Colonic mucosa (tissue), 4 donors: Measurements from ENCODE around the gene SMS. TPM values are rescaled to one million over a fixed set of nuclear protein-coding genes. Genes with fewer than 3 reads are reported as not detected.

ENCODE experiments used
- DNase-seq: peaks from one replicate; pipeline ENCODE4 v3.0.0-alpha.2; 2020
- H3K27ac ChIP-seq: fragments of 200-600 bp; one replicate; pipeline ENCODE4 v1.8.0; 2021
- H3K27me3 ChIP-seq: fragments of 200-600 bp; one replicate; pipeline ENCODE4 v1.8.0; 2021
- H3K36me3 ChIP-seq: fragments of 200-600 bp; one replicate; pipeline ENCODE4 v1.8.0; 2021
- H3K4me1 ChIP-seq: fragments of 200-600 bp; one replicate; pipeline ENCODE4 v1.8.0; 2021; ENCODE audit warnings: mild to moderate bottlenecking
- H3K4me3 ChIP-seq: fragments of 200-600 bp; one replicate; pipeline ENCODE4 v1.8.0; 2021
- H3K9ac ChIP-seq, 2 donors: one replicate each; pipeline ENCODE4 v1.7.0; 2013; ENCODE audit warnings: control low read depth in 2 of 2, low read depth in 2 of 2, low read length in 2 of 2
- H3K9me3 ChIP-seq: fragments of 200-600 bp; one replicate; pipeline ENCODE4 v1.8.0; 2021
- CTCF ChIP-seq: fragments of 200-600 bp; IDR thresholded peaks from one replicate; pipeline ENCODE4 v1.8.0; 2022; ENCODE audit warnings: antibody characterized with exemption, mild to moderate bottlenecking
- intact Hi-C: fragments of 100-400 bp; cut with DNase I; formaldehyde crosslinking; loops from one replicate; pipeline ENCODE4 v1.14.1; 2022
- total RNA-seq, 2 donors: library from RNA; stranded (reverse); fragmentation: NEBNext Ultra II Directional in 1 of 2; extraction: Animal tissue kit (Norgen Biotek cat#: 25700) in 1 of 2; gene quantifications; one replicate each; pipeline ENCODE4 v1.2.1, GENCODE V29; 2021
- donor health status: healthy.
- donor health status: DM: no; HTN: no; CAD: no.
- donor health status: DM: no; HTN: no; CAD: no.

SMS gene
- total RNA-seq, 2 donors from 2014 or later, result 73.7 to 100 TPM

DNA sequence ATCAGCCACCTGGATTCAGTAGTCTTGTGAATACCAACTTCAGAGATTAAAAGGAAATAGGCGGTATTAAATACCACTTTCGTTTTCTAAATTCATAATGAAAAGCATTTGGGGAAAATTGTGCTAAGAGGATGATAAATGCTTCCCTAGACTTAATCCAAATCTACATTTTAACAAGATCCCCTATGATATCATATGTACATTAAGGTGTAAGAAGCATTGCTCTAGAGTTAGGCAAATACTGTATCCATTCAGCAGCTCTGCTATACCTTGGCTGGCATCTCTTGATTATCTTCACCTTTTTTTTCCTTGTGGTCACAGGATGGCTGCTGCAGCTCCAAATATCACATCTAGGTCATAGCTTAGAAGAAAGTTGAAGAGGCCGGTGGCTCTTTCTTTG is 51.0 kb downstream of the SMS start:
- Histone ChIP-seq H3K9me3 (no peaks in the 10 kb centered on the region), H3K4me3 (no peak overlapping the region), H3K4me1 (no peaks in the 10 kb centered on the region), H3K27me3 (no peaks in the 10 kb centered on the region), H3K9ac (no peak overlapping the region), H3K27ac (no peak overlapping the region), H3K36me3 (no peaks in the 10 kb centered on the region)
- intact Hi-C loops, result no loop called here
- DNase-seq, result no peak
- no peak for TF ChIP-seq CTCF

GRCh38 chrX:21993265-21993664 is 52.8 kb downstream of the SMS start:
- Histone ChIP-seq H3K27me3 (no peaks in the 10 kb centered on the region), H3K27ac (no peak overlapping the region), H3K36me3 (no peaks in the 10 kb centered on the region), H3K4me1 (no peaks in the 10 kb centered on the region), H3K4me3 (no peak overlapping the region), H3K9ac (no peak overlapping the region), H3K9me3 (no peaks in the 10 kb centered on the region)
- no peak for TF ChIP-seq CTCF
- intact Hi-C loops, result no loop called here
- DNase-seq, result no peak

DNA sequence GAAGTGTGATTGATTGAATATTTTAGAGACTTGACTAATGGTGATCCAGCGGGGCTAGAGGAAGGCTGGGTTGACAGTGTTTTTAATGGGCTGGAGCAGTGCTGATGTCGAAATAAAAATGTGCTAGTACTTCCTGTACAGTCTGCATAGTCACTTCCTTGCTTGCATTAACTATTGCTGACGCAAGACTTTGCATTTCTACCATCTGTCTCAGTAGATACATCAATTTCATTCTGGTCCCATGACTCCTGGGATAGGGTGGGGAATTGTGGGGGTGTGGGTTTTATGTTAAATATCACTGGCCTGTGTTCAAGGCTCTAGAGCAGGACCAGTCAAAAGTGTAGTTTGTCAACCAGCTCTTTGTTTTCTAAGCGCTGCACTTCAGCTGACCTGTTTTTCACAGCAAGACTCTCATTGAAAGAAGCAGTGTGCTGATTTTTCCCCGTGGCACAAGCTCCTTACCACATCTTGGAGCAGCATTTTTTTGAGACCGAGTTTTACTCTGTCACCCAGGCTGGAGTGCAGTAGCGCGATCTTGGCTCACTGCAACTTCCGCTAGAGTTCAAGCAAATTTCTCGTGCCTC is 56.5 kb downstream of the SMS start:
- no peak overlapping the region for H3K4me3 ChIP-seq
- no peak for TF ChIP-seq CTCF
- no peaks in the 10 kb centered on the region for H3K4me1 ChIP-seq
- intact Hi-C loops, result no loop called here
- no peaks in the 10 kb centered on the region for H3K9me3 ChIP-seq
- no peak overlapping the region for H3K27ac ChIP-seq
- DNase-seq, result no peak
- H3K27me3 ChIP-seq, result no peaks in the 10 kb centered on the region
- no peaks in the 10 kb centered on the region for H3K36me3 ChIP-seq
- no peak overlapping the region for H3K9ac ChIP-seq

- DNase-seq, result no peak
- TF ChIP-seq CTCF, result no peak
- H3K4me1 ChIP-seq, result no peaks in the 10 kb centered on the region
- no peak overlapping the region for H3K4me3 ChIP-seq
- intact Hi-C loops, result no loop called here
- H3K27me3 ChIP-seq, result no peaks in the 10 kb centered on the region
- no peaks in the 10 kb centered on the region for H3K36me3 ChIP-seq
- H3K9ac ChIP-seq, result no peak overlapping the region
- no peak overlapping the region for H3K27ac ChIP-seq
- H3K9me3 ChIP-seq, result no peaks in the 10 kb centered on the region
Observed at GRCh38 chrX:21998037-21998436, 57.5 kb downstream of the SMS start.

- Histone ChIP-seq H3K36me3 (no peaks in the 10 kb centered on the region), H3K4me3 (no peak overlapping the region), H3K27me3 (no peaks in the 10 kb centered on the region), H3K27ac (no peak overlapping the region), H3K4me1 (no peaks in the 10 kb centered on the region), H3K9me3 (no peaks in the 10 kb centered on the region), H3K9ac (no peak overlapping the region)
- intact Hi-C loops, result no loop called here
- no peak for DNase-seq
- TF ChIP-seq CTCF, result no peak
Observed at GRCh38 chrX:22004866-22005265, 64.4 kb downstream of the SMS start.
